Activated CD4-positive, alpha-beta T cell treated with anti-CD3 and anti-CD28 coated beads for 48 hours (primary cell): ENCODE results near the gene IL6.
"Not testable (repeated sequence)": the region's sequence is repeated elsewhere in the genome, so short reads cannot be mapped to it uniquely, and the experiment has no call there.

Source experiments
- DNase-seq: peaks from one replicate; pipeline ENCODE4 v3.0.0-alpha.2; 2020

Gene IL6

DNA sequence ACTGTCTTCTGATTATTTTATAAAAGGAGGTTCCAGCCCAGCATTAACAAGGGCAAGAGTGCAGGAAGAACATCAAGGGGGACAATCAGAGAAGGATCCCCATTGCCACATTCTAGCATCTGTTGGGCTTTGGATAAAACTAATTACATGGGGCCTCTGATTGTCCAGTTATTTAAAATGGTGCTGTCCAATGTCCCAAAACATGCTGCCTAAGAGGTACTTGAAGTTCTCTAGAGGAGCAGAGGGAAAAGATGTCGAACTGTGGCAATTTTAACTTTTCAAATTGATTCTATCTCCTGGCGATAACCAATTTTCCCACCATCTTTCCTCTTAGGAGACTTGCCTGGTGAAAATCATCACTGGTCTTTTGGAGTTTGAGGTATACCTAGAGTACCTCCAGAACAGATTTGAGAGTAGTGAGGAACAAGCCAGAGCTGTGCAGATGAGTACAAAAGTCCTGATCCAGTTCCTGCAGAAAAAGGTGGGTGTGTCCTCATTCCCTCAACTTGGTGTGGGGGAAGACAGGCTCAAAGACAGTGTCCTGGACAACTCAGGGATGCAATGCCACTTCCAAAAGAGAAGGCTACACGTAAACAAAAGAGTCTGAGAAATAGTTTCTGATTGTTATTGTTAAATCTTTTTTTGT lies 2.3 kb downstream of the IL6 start:
- no peak for DNase-seq

DNA sequence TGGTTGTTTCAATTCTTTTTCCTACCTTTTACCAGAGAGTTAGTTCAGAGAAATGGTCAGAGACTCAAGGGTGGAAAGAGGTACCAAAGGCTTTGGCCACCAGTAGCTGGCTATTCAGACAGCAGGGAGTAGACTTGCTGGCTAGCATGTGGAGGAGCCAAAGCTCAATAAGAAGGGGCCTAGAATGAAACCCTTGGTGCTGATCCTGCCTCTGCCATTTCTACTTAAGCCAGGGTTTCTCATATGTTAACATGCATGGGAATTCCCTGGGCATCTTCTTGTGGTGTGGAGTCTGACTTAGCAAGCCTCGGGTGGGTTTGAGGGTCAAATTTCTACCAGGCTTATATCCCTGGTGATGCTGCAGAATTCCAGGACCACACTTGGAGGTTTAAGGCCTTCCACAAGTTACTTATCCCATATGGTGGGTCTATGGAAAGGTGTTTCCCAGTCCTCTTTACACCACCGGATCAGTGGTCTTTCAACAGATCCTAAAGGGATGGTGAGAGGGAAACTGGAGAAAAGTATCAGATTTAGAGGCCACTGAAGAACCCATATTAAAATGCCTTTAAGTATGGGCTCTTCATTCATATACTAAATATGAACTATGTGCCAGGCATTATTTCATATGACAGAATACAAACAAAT lies 3.2 kb downstream of the IL6 start:
- no peak for DNase-seq

DNA sequence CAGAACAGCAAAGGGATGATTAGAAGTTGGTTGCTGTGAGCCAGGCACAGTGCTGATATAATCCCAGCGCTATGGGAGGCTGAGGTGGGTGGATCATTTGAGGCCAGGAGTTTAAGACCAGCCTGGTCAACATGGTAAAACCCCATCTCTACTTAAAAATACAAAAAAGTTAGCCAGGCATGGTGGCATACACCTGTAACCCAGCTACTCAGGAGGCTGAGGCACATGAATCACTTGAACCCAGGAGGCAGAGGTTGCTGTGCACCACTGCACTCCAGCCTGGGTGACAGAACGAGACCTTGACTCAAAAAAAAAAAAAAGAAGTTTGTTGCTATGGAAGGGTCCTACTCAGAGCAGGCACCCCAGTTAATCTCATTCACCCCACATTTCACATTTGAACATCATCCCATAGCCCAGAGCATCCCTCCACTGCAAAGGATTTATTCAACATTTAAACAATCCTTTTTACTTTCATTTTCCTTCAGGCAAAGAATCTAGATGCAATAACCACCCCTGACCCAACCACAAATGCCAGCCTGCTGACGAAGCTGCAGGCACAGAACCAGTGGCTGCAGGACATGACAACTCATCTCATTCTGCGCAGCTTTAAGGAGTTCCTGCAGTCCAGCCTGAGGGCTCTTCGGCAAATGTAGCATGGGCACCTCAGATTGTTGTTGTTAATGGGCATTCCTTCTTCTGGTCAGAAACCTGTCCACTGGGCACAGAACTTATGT lies 4.1 kb downstream of the IL6 start:
- no peak for DNase-seq

DNA sequence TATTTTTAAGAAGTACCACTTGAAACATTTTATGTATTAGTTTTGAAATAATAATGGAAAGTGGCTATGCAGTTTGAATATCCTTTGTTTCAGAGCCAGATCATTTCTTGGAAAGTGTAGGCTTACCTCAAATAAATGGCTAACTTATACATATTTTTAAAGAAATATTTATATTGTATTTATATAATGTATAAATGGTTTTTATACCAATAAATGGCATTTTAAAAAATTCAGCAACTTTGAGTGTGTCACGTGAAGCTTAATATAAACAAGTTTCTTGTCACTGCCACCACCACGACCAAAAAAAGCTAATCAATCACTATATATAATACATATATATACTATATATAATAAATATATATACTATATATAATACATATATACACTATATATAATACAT lies 4.8 kb downstream of the IL6 start:
- DNase-seq: no peak

DNA sequence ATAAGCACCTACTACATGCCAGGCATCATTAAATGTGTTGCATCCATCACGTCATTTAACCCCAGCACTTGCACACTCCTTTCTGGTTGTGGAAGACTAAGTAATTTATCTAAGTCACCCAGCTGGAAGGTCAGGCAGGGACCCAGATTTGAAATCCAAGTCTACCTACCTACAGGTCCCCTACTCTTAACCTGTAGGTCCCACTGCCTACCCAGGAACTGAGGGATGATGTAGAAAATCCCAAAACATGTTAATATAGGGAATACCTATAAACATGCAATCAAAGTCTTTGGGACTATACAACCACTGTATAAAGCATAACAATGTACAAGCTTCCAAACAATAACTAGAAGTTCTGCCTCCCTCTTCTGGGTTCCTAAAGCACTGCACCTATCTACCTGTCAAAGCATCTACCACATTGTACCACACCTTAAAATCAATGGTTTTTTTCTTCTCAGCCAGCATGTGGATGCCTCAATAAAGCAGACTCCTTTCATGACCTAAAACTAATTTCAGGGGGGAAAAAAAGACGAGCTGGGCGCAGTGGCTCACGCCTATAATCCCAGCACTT lies 5.6 kb downstream of the IL6 start:
- DNase-seq: no peak

DNA sequence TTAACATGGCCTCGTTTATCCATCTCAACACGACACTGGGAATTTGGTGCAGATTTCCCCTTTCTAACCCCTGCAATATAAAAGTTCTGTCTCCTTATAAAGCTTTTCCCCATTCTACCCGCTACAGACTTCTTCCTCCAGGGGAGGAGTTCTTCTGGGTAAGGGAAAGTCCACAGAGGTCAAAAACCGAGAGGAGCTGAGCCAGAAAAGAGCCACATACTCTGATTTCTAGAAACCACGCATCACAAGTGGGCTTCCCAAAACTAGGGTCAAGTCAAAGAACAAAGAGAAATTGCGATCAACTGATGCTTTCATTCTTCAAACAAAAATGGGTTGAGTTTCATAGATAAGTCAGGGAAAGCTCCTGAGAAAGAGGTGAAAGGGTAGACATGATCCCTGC lies 6.8 kb downstream of the IL6 start:
- no peak for DNase-seq

DNA sequence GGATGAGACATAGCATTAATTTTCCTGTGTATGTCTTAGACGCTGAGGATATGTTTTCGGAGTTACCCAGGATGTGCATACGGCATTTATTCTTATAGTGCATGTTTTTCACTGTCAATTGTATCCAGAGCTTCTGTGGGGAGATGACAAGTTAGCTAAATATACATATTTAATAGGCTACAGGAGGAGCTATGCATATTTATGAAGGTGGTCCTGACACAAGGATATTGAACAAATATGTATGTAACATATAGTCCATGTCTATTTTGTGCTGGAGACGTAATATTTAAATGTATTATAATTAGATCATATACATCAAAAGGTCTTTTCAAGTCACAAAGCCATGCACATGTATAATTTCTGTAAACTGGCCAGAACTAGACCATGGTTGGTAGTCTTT lies 16.0 kb downstream of the IL6 start:
- no peak for DNase-seq

DNA sequence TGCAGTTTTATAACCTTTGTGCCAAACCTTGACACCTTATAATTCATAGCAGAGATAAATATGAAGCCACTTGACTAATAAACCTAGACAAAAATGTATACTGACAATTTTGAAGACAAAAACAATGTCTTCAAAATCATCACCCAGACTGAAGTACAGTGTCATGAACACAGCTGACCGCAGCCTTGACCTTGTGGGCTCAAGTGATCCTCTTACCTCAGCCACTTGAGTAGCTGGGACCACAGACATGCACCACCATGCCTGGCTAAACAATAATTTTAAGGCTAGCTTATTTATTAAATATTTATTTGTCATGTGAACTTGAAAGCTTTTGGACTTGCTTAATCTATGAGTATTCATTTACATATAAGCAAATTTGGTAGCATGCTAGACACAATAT lies 24.3 kb downstream of the IL6 start:
- DNase-seq: no peak

DNA sequence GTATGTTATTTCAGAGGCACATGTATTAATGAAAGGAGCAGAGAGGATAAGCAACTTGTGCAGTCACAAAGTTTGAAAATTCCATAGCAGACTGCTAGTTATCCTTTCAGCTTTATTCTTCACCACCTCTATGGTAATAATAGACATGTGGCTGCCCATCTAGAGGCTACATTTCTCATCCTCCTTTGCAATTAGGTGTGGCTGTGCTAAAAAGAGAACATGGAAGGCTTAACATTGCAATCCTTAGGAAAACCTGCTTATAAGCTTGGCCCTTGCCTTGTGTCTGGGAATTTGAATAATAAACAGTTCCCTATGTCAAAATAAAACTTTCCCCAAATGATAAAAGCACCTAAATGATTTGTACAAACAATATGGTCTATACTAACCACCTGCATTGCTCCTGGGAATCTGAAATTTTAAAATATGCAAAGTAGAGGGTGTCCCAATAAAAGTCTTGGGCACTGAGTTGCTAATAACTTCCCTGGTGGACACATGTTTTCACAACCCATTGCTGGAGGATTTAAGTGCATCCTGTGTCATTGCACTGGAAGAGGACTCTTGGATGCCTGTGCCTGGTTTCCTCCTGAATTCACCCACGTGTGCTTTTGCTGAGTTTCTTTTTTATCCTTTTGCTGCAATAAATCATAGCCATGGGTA lies 30.5 kb downstream of the IL6 start:
- no peak for DNase-seq

DNA sequence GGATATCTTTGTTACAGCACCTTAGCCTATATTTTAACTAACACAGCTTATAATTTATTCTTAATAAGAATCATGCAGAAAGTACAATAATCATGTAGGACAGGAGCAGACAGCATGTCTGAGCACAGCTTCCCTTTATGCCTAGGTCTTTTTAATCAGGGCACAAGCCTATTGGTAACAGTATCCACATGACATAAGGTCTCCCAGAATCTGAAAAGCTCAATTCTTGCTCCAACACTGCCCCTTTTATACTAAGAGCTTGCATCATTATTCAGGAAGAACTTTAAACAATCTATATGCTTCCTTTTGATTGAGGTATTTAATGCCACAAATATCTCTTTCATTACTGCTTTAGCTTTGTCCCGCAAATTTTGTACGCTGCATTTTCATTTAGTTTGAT lies 31.6 kb downstream of the IL6 start:
- no peak for DNase-seq

DNA sequence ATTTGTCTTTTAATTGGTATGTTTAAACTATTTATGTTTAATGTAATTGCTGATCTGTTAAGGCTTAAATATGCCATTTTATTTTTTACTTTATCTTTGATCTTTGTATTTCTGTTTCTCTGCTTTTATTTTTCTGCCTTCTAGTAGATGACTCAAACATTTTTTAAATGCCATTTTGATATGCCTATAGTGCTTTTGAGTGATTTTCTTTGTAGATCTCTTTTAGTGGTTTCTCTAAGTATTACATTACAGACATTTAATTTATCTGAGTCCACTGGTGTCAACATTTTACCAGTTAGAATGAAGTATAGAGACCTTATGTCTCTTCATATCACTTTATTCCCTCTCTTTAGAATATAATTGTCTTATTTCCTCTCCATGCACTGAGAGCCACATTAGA lies 32.7 kb downstream of the IL6 start:
- DNase-seq: no peak

DNA sequence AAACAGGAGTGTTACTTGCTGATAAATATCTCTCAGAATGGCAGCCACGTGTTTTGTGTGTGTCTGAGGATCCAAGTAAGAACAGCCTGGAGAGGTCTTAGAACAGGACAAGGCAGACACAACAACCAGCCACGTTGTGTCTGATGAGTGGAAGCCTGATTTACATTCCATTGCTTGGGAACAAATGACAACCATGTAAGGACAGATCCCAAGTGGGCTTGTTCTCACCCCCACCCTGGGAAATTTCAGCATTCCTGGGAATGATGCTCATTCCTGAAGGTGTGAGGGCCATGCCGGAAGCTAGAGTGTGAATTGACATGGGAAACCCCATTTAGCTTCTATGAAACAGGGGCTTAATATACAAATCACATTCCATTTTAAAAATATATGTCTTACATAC lies 35.9 kb downstream of the IL6 start:
- DNase-seq: no peak

DNA sequence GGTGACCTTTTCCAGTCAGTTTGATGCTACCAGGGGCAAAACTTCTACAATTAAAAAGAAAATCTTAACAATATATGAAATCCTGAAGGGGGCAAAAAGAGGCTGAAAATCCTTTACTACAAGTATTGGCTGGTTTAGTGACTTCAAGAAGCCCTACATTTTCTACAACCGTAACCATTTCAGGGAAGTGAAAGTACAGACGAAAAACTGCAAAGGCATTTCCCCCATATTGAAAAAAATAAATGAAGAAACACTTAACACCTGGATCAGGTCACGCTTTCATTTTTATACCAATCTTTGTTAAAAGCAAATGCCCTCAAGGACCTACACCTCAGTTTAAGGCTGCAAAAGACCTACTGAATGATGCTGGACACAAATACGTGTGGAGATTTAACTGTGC lies 38.6 kb downstream of the IL6 start:
- DNase-seq: no peak

DNA sequence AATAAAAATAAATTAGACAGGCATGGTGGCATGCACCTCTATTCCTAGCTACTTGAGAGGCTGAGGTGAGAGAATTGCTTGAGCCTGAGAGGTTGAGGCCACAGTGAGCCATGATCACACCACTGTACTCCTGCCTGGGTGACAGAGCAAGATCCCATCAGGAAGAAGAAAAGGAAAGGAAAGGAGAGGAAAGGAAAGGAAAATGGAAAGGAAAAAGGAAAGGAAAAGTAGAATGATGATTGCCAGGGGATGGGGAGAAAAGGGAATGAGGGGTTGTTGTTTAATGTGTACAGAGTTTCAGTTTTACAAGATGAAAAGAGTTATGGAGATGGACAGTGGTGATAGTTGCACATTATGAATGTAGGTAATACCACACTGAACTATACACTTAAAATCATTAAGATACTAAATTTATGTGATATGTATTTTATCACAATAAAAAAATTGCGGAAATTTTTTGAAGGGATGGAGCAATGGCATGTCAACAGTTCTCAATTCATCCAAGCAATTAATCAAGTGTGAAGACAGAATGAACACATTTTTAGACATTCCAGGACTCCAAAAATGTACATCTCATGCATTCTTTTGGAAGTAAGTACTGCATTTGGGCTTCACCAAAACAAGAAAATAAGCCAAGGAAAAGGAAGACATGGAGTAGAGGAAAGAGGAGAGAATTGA lies 44.3 kb downstream of the IL6 start:
- no peak for DNase-seq

DNA sequence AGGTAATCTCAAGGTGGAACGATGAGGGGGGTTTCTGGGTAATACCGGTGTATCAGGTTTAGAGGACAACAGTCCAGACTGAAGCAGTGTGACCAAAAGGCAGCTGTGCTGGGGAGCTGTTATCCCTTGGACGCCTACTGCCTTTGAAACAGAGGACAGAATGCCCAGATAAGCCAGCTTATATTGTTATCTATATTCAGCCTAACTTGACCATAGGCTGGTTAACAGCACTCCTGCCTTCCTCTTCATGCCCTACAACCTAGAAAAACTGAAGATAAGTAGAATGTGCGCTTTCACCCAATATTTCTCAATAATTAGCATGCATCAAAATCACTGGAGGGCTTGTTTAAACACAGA lies 44.9 kb downstream of the IL6 start:
- DNase-seq: no peak

DNA sequence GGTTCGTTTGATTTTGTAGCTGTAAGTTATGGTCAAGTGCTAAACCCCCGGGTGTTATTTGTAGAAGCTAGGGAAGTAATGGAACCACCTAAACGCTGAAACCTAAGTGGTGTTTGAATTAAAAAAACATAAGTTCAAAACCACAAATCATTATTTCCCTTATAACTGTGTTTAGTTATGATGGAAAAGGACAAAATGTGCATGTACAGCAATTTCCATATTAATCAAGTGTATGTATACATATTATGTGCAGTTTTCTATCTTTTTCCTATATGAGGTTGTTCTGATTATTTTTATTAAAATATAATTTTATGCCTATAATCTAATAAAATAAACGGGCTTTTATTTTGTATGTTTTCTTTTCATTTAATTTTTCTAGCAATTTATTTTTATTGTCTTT lies 45.9 kb downstream of the IL6 start:
- DNase-seq: no peak

DNA sequence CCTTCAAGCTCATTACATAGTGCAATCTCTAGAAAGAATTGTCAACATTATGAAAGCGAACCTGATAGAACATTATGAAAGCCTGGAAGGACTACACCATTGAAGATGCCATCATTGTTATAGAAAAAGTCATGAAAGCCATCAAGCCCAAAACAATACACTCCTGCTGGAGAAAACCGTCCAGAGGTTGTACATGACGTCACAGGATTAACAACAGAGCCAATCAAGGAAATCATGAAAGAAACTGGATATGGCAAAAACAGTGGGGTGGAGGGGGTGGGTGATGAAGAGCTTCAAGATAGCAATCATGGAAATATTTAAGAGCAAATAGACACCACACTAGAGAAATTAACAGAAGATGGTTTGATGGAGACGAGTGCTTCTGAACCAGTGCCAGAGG lies 50.0 kb downstream of the IL6 start:
- DNase-seq: no peak

DNA sequence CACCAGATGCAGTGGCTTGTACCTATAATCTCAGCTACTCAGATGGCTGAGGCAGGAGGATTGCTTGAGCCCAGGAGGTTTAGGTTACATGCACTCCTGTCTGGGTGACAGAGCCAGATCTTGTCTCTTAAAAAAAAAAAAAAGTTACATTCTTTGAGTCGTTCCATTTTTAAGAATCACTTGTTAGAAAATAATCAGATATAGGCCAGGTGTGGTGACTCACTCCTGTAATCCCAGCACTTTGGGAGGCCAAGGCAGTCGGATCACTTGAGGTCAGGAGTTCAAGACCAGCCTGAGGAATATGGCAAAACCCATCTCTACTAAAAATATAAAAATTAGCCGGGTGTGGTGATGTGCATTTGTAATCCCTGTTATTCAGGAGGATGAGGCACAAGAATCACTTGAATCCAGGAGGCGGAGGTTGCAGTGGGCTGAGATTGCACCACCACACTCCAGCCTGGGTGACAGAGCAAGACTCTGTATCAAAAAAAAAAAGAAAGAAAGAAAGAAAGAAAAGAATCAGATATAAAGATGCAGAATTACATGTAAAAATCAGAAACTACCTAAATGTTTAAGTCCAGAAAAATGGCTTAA lies 52.8 kb downstream of the IL6 start:
- not testable (repeated sequence) for DNase-seq

DNA sequence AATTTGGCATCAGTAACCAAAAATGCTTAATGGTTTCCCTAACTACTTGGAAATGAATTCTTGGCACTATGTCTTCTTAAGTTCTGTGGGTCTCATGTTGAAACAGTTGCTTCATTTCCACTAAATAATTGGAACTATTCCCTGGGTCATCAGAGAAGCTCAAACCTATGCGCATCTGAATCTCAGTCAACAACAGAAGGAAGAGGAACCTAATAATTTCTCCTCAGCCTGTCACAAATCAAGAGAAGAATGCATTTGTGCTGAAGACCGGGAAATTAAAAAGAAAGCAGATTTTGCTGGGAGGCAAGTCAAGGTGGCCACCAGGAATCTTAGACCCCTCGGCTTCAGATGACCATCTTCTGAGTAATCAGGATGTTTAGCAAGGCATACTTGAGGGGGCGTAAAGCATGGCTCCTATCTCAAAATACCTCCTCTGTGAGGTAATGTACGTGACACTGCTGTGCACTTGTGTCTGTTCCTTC lies 54.3 kb downstream of the IL6 start:
- DNase-seq: no peak
